Nephron (organoid): ENCODE data around the gene MTR.

ENCODE experiments used
- H3K27ac Mint-ChIP-seq, 3 experiments: 2 replicates each; pipeline ENCODE4 v1.8.0; 2020; ENCODE audit warnings: mixed read lengths in 3 of 3, mild to moderate bottlenecking in 2 of 3, moderate library complexity in 1 of 3
- H3K27me3 Mint-ChIP-seq: 2 replicates; pipeline ENCODE4 v1.8.0; 2021; ENCODE audit warnings: low read depth, mild to moderate bottlenecking, moderate library complexity, mixed read lengths
- H3K36me3 Mint-ChIP-seq: 2 replicates; pipeline ENCODE4 v1.8.0; 2020; ENCODE audit warnings: low read depth, mixed read lengths
- H3K4me1 Mint-ChIP-seq: 2 replicates; pipeline ENCODE4 v1.8.0; 2020; ENCODE audit warnings: mixed read lengths
- H3K4me3 Mint-ChIP-seq, 3 experiments: 2 replicates each; pipeline ENCODE4 v1.8.0; 2020; ENCODE audit warnings: mild to moderate bottlenecking in 3 of 3, mixed read lengths in 3 of 3, moderate library complexity in 2 of 3
- H3K9me3 Mint-ChIP-seq: 2 replicates; pipeline ENCODE4 v1.8.0; 2020; ENCODE audit warnings: mixed read lengths
- CTCF ChIP-seq, 3 experiments: fragments of 200-600 bp; sonication (generic); IDR thresholded peaks; one replicate each; pipeline ENCODE4 v1.5.0; 2021; ENCODE audit warnings: antibody characterized with exemption in 3 of 3; ENCODE audit not compliant: unreplicated experiment in 3 of 3

The MTR gene

GRCh38 chr1:236774926-236775325 lies 20.2 kb upstream of the MTR start:
- TF ChIP-seq CTCF (IDR thresholded peaks at IDR 0.05; ENCODE audit: unreplicated experiment in 3 of 3), result peak in 1 of 3 experiments; percentile 6
- Mint-ChIP-seq H3K27me3 (peaks cover 8% of the 10 kb centered on the region), H3K9me3 (peaks cover 21% of the 10 kb centered on the region), H3K27ac (no peak overlapping the region), H3K4me3 (no peak overlapping the region), H3K36me3 (no peaks in the 10 kb centered on the region), H3K4me1 (no peaks in the 10 kb centered on the region)

- Mint-ChIP-seq H3K4me1 (no peaks in the 10 kb centered on the region), H3K27me3 (no peaks in the 10 kb centered on the region), H3K9me3 (peaks cover 21% of the 10 kb centered on the region), H3K36me3 (no peaks in the 10 kb centered on the region), H3K4me3 (no peak overlapping the region), H3K27ac (no peak overlapping the region)
- no peak for TF ChIP-seq CTCF (IDR thresholded peaks at IDR 0.05; ENCODE audit: unreplicated experiment in 3 of 3)
Observed at GRCh38 chr1:236779312-236779711, 15.8 kb upstream of the MTR start.

- Mint-ChIP-seq H3K9me3 (no peaks in the 10 kb centered on the region), H3K27me3 (peaks cover 4% of the 10 kb centered on the region), H3K4me1 (no peaks in the 10 kb centered on the region), H3K27ac (no peak overlapping the region), H3K4me3 (no peak overlapping the region), H3K36me3 (no peaks in the 10 kb centered on the region)
- TF ChIP-seq CTCF (IDR thresholded peaks at IDR 0.05; ENCODE audit: unreplicated experiment in 3 of 3), result no peak
Observed at GRCh38 chr1:236785477-236785876, 9.6 kb upstream of the MTR start.

- H3K27ac Mint-ChIP-seq, result no peak overlapping the region
- no peak for TF ChIP-seq CTCF (IDR thresholded peaks at IDR 0.05; ENCODE audit: unreplicated experiment in 3 of 3)
- H3K27me3 Mint-ChIP-seq, result peaks cover 10% of the 10 kb centered on the region
Observed at GRCh38 chr1:236786453-236786852, 8.6 kb upstream of the MTR start.

GRCh38 chr1:236794585-236795034 lies 482 bp upstream of the MTR start:
- no peak for TF ChIP-seq CTCF (IDR thresholded peaks at IDR 0.05; ENCODE audit: unreplicated experiment in 3 of 3)
- peak overlapping the region; percentile 81 to 94 (median 89) for H3K27ac Mint-ChIP-seq
- H3K4me3 Mint-ChIP-seq, result peak overlapping the region; percentile 92 to 96 (median 94)
- H3K4me1 Mint-ChIP-seq, result peaks cover 11% of the 10 kb centered on the region
- H3K27me3 Mint-ChIP-seq, result peaks cover 9% of the 10 kb centered on the region
- H3K9me3 Mint-ChIP-seq, result no peaks in the 10 kb centered on the region
- no peaks in the 10 kb centered on the region for H3K36me3 Mint-ChIP-seq

More at GRCh38 chr1:236786453-236786852, 8.6 kb upstream of the MTR start:
- Mint-ChIP-seq H3K9me3 (no peaks in the 10 kb centered on the region), H3K4me1 (no peaks in the 10 kb centered on the region), H3K4me3 (no peak overlapping the region), H3K36me3 (no peaks in the 10 kb centered on the region)
